NCI-H146 treated with DMSO at 0.1 percent for 48 hours (cell line): ENCODE data around the gene LRP2.

Experiments used
- DNase-seq: peaks from one replicate; lab custom pipeline; 2025; ENCODE audit not compliant: unreplicated experiment; lab: John Stamatoyannopoulos, UW

Gene LRP2

DNA sequence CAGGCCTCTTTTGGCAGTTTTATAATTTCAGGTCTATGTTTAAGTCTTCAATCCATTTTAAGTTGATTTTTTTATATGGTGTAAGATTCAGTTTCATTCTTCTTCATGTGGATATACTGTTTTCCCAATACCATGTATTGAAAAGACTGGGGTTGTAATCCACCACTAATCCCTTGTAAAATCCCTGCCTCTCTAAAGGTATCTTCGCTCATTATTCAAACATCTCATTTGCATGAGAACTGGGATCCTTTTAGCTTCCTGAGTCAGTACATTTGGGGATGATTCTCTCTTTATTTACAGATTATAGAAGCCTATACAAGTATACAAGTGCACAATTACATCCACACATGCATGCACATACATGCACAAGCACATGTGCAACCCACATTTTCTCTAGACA, 267.7 kb downstream of the LRP2 start:
- DNase-seq = no peak

- DNase-seq = no peak
Observed at GRCh38 chr2:169093535-169093934, 268.8 kb downstream of the LRP2 start.

DNA sequence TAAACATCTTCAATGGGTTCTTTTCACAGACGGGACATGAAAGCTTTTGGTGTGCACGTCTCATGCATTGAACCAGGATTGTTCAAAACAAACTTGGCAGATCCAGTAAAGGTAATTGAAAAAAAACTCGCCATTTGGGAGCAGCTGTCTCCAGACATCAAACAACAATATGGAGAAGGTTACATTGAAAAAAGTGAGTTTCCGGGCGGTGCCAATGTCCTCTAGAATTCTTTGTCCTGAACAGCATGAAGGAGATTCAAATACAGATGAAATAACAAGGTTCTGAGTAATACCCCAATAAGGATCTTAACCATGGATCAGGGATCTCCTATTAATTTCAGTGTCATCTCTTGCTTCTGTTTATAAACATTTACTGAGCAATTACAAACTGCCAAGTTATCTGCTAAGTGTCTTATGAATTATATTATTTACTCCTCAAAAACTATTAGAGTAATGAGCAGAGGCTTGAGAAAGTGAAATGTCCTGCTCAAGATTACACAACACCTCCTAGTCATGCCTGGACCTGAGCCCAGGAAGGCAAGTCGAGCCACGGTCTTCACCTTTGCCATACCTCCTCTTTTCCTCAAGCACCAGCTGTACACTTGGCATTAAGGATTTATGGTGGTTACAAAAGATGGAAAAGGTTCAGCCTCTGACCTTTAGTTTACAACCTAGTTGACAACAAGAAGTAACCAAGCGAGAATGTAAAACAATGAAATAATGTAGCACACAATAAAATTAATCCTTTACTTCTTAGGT, 270.4 kb downstream of the LRP2 start:
- DNase-seq = no peak

DNA sequence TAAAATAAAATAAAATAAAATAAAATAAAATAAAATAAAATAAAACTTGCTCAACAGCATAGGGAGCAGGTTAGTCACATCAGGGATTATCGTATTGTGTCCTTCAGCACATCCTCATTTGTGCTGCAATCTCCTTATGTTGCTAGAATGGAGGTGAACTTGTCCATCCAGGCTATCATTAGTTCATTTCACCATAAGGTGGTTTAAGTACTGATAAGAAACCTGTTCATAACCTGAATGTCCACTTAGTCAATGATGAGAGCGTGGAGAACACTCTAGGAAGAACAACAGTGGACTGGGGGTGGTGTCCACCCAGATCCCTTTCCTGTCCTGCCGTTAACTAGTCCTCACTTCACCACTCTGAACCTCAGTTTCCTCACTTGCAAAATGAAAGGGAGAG, 271.1 kb downstream of the LRP2 start:
- DNase-seq = no peak

DNA sequence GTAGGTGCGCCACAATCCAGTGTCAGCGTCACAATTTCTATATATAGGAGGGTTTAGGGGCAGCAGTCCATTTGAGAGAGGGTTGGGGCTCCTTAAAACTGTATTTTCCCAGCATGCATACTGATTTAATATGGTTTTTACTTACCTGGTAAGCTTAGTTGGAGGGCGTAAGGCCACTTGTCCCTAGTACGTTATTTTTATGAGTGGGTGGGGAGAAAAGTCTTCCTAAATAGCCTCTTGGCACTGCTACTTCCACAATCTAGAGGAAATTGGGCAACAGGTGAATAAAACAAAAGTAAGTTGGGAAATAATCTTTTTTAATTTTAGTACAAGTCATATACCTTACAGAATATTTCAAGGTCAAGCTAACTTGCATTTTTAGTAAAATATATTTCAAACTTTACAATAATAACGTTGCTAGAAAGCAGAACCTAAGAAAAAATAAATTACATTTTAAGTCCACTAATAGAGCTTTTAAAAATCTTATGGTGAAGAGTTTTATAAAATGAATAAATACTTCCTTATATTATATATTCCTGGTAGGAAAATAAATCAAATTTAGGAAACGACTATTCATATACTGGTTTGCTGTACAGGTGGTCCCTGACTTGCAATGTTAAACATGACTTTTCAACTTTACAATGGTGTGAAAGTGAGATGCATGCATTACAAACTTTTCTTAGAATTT, 272.1 kb downstream of the LRP2 start:
- no peak for DNase-seq

DNA sequence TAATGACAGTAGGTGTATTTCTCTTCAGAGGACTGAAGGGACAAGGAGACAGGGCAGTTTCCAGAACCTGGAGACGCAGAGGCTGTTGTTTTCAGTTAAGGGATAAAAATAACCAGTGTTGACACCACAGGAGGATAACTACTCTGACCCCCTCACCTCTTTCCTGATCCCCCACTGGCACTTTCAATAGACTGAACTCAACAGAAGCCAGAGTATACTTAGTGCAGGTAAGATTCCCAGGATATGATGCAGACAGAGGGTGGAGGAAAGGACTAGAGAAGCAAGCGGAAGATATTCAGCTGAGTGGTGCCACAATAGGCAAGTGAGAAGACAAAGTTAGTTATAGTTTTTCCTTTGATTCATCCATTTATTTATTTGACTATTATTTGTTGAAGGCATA, 273.2 kb downstream of the LRP2 start:
- DNase-seq = no peak

DNA sequence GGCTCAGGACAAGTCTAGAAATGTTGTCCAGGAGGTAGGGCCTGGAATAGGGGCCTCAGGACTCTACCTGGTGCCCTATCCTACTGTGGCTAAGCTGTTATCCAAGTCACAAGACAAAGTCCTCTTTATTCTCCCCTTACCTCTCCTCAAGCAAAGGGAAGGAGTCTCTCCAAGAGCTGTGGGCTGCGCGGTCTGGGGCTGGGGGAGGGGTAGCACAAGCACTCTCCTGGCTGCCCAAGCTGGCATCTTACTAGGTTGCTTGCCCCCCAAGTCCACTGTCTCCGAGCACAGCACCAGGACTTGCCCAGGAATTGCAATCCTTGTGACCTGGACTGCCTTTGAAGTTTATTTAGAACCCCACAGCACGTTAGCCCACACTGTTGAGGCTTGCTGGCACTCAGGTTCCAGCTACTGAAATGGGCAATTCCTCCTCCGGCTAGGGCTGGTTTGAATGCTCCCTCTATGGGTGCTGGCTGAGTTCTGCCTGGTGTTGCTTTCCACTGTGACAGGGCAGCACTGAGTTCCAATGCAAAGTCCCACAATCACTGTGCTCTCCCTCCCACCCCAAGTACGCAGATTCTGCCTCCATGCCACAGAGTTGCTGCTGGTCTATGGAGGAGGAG, 274.5 kb downstream of the LRP2 start:
- no peak for DNase-seq

GRCh38 chr2:169086893-169087467, 275.4 kb downstream of the LRP2 start:
- no peak for DNase-seq

DNA sequence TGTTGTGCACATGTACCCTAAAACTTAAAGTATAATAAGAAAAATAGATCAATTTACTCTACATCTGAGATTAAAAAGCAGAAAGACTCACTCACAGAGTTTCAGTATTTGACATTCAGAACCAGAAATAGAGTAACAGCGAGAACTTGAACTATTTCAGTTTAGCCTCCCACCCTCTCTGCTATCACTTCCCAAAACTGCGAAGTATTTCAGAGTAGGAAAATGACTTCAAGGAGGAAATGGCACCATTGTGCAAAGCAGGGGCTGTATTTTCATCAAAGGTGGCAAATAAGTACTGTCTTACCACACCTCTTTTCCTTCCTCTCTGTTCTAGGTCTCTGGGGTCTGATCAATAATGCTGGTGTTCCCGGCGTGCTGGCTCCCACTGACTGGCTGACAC, 279.3 kb downstream of the LRP2 start:
- no peak for DNase-seq

DNA sequence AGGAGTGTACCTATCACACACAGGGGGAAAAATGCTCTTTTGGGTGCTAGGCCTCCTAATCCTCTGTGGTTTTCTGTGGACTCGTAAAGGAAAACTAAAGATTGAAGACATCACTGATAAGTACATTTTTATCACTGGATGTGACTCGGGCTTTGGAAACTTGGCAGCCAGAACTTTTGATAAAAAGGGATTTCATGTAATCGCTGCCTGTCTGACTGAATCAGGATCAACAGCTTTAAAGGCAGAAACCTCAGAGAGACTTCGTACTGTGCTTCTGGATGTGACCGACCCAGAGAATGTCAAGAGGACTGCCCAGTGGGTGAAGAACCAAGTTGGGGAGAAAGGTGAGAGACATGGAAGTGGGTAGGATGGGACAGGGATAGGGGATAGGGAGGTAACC, 280.8 kb downstream of the LRP2 start:
- no peak for DNase-seq

DNA sequence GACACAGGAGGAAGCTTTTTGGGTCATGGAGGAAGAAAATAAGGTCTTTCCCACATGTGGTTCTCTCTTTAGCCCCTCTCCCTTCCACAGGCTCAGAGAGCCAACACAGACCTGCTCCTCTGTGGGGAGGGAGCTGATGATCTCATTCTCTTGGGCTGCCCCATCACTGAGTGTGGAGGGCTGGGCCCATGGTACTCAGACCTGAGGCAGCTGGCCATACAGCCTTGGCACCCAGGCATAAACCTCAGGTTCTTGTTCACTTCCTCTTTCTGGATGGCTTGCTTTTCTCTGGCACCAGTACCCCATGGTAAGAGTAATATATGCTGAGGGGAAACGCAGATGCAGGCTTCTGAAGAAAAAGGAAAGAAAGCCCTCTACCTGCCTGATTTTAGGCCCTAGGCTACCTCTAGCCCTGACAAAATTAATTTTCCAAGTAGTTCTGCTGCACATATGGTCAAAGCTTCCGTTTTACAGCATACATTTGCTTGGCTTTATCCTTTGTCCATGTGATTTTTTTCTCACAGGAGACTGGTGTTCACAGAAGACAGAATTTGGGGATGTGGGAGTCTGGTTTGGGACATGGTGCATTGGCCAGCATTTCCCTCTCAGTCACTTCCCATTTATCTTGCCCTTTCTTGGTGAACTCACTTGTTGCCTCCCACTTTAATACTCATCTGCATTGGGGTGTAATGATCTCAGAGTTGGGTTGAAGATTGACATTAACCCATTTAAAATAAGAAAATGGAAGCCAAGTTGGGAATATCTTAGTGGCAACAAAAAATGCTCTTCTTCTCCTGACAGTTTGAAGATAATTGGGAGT, 281.9 kb downstream of the LRP2 start:
- no peak for DNase-seq

DNA sequence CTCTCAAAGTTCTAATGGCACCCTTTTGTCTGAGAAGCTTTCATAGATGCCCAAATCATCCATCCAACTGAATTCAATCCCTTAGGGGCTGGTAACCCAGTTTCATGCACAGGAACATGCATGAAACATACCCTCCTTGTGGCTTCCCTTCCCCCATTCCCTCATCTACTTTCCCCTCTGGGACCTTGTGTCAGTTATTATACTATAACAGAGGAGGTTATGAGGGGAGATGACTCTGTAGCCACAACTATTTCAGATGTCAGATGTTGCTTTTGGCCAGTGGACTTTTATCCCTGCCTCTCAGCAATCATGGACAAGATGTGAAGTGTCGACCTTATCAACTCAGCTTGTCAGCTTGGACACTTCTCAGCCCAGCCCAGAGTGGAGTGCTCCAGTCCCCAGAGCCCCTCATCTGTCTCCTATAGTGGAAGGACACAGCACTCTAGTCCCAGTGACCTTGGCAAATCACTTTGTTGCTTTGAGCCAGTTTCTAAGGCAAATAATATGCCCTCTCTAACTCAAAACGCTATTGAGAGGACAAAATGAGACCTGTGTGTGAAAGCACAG, 284.6 kb downstream of the LRP2 start:
- no peak for DNase-seq
